ENCODE measurements around the gene ZC3H15.

- TF ChIP-seq ZFX (IDR thresholded peaks at IDR 0.05; ENCODE audit: borderline replicate concordance): no peak
- no peak for TF ChIP-seq CTCF (IDR thresholded peaks at IDR 0.05)
Observed at GRCh38 chr2:186543561-186544131, 57.6 kb downstream of the ZC3H15 start.

Measured in 22Rv1 (cell line).